ENCODE results near the gene ZEB1. TPM values are rescaled to one million over a fixed set of nuclear protein-coding genes. Genes with fewer than 3 reads are reported as not detected.
"Not testable (repeated sequence)": the region's sequence is repeated elsewhere in the genome, so short reads cannot be mapped to it uniquely, and the experiment has no call there.

The ZEB1 gene
- total RNA-seq, 1 donor from 2014 or later = 85.4 TPM

- Histone ChIP-seq H3K4me3 (no peak overlapping the region), H3K27me3 (ENCODE audit: low read depth) (no peaks in the 10 kb centered on the region), H3K36me3 (no peaks in the 10 kb centered on the region), H3K4me1 (peaks cover 54% of the 10 kb centered on the region), H3K9me3 (replicated peaks) (peaks cover 11% of the 10 kb centered on the region), H3K27ac (replicated peaks) (peak overlapping the region; percentile 60)
- no peak for DNase-seq
- intact Hi-C loops (cut with micrococcal nuclease) = no loop called here
- TF ChIP-seq, protein P1, sequence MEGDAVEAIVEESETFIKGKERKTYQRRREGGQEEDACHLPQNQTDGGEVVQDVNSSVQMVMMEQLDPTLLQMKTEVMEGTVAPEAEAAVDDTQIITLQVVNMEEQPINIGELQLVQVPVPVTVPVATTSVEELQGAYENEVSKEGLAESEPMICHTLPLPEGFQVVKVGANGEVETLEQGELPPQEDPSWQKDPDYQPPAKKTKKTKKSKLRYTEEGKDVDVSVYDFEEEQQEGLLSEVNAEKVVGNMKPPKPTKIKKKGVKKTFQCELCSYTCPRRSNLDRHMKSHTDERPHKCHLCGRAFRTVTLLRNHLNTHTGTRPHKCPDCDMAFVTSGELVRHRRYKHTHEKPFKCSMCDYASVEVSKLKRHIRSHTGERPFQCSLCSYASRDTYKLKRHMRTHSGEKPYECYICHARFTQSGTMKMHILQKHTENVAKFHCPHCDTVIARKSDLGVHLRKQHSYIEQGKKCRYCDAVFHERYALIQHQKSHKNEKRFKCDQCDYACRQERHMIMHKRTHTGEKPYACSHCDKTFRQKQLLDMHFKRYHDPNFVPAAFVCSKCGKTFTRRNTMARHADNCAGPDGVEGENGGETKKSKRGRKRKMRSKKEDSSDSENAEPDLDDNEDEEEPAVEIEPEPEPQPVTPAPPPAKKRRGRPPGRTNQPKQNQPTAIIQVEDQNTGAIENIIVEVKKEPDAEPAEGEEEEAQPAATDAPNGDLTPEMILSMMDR (IDR thresholded peaks at IDR 0.05; ENCODE audit: borderline replicate concordance) = no peak
These were observed 85.6 kb downstream of the ZEB1 start for GRCh38 chr10:31404640-31405039.

DNA sequence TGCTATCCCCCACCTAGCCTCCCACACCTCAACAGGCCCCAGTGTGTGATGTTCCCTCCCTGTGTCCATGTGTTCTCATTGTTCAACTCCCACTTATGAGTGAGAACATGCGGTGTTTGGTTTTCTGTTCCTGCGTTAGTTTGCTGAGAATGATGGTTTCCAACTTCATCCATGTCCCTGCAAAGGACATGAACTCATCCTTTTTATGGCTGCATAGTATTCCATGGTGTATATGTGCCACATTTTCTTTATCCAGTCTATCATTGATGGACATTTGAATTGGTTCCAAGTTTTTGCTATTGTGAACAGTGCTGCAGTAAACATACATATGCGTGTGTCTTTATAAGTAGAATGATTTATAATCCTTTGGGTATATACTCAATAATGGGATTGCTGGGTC lies 86.8 kb downstream of the ZEB1 start:
- DNase-seq; H3K27ac ChIP-seq (replicated peaks); H3K4me3 ChIP-seq; intact Hi-C loops (cut with micrococcal nuclease); H3K27me3 ChIP-seq (ENCODE audit: low read depth); H3K36me3 ChIP-seq: not testable (repeated sequence)
- peaks cover 43% of the 10 kb centered on the region for H3K4me1 ChIP-seq
- peaks cover 11% of the 10 kb centered on the region for H3K9me3 ChIP-seq (replicated peaks)

GRCh38 chr10:31412397-31412796 lies 93.4 kb downstream of the ZEB1 start:
- intact Hi-C loops (cut with micrococcal nuclease); H3K36me3 ChIP-seq; DNase-seq; H3K9me3 ChIP-seq (replicated peaks); H3K4me3 ChIP-seq; H3K27me3 ChIP-seq (ENCODE audit: low read depth); H3K27ac ChIP-seq (replicated peaks): not testable (repeated sequence)
- peaks cover 19% of the 10 kb centered on the region for H3K4me1 ChIP-seq

DNA sequence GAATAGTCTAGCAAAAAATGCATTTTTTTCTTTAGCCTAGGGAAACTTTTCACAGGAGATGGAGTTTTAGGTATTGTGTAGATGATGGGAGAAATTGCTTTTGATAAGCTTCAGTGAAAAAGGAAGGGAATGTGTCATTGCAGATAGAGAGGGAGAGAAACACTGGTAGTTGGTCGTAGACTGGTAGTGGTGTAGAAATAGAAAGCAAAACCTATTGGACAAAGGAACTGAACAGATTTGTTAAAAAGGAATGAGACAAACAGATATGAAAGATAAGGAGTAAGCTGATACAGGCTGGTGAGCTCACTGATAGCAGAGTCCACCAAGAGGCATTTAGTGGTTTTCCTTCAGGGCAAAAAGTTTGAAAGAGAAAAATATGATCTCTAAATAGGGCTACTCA lies 94.3 kb downstream of the ZEB1 start:
- TF ChIP-seq, protein P1 (IDR thresholded peaks at IDR 0.05; ENCODE audit: borderline replicate concordance) = no peak
- Histone ChIP-seq H3K27me3 (ENCODE audit: low read depth) (no peaks in the 10 kb centered on the region), H3K4me3 (no peak overlapping the region), H3K9me3 (replicated peaks) (peaks cover 6% of the 10 kb centered on the region), H3K27ac (replicated peaks) (no peak overlapping the region), H3K4me1 (peaks cover 26% of the 10 kb centered on the region), H3K36me3 (no peaks in the 10 kb centered on the region)
- no peak for DNase-seq
- intact Hi-C loops (cut with micrococcal nuclease) = no loop called here

DNA sequence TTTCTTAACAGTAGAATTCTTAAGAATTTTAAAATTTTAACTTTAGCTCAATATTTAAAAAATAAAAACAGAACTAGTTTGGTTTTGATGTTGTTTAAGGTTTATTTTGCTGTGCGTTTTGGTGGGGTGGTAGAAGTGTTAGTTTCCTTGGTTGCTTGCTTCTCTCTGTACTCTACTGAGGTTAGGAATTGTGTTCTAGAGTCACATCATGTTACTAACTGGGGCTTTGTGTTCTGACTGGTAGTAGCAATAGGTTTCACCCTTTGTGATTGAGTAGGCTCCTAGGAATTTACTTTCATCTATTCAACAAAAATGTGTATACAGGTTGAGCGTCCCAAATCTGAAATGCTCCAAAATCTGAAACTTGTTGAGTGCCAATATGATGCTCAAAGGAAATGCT lies 99.5 kb downstream of the ZEB1 start:
- peaks cover 67% of the 10 kb centered on the region for H3K4me1 ChIP-seq

GRCh38 chr10:31419394-31420063 lies 100.5 kb downstream of the ZEB1 start:
- Histone ChIP-seq H3K36me3 (no peaks in the 10 kb centered on the region), H3K27ac (replicated peaks) (peak overlapping the region; percentile 53), H3K27me3 (ENCODE audit: low read depth) (no peaks in the 10 kb centered on the region), H3K9me3 (replicated peaks) (no peaks in the 10 kb centered on the region), H3K4me1 (peaks cover 69% of the 10 kb centered on the region), H3K4me3 (no peak overlapping the region)
- TF ChIP-seq, protein P1 (IDR thresholded peaks at IDR 0.05; ENCODE audit: borderline replicate concordance) = no peak
- intact Hi-C loops (cut with micrococcal nuclease) = no loop called here
- DNase-seq = no peak

More for the DNA sequence above, 99.5 kb downstream of the ZEB1 start:
- no peaks in the 10 kb centered on the region for H3K9me3 ChIP-seq (replicated peaks)
- no peaks in the 10 kb centered on the region for H3K36me3 ChIP-seq
- TF ChIP-seq, protein P1 (IDR thresholded peaks at IDR 0.05; ENCODE audit: borderline replicate concordance) = no peak
- no peak overlapping the region for H3K4me3 ChIP-seq
- H3K27me3 ChIP-seq (ENCODE audit: low read depth) = no peaks in the 10 kb centered on the region
- no peak overlapping the region for H3K27ac ChIP-seq (replicated peaks)
- no peak for DNase-seq
- intact Hi-C loops (cut with micrococcal nuclease) = no loop called here

Measured in left ventricle myocardium inferior (tissue), 1 donor.